HG03354 (cell line): ENCODE data around the gene MED4.

ENCODE experiments used
- ATAC-seq: cut with Tn5 transposase; IDR thresholded peaks from one replicate; pipeline ENCODE4 v1.9.1; 2021; ENCODE audit warnings: mild to moderate bottlenecking; ENCODE audit not compliant: unreplicated experiment, poor library complexity, severe bottlenecking

The MED4 gene, protein sequence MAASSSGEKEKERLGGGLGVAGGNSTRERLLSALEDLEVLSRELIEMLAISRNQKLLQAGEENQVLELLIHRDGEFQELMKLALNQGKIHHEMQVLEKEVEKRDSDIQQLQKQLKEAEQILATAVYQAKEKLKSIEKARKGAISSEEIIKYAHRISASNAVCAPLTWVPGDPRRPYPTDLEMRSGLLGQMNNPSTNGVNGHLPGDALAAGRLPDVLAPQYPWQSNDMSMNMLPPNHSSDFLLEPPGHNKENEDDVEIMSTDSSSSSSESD

DNA sequence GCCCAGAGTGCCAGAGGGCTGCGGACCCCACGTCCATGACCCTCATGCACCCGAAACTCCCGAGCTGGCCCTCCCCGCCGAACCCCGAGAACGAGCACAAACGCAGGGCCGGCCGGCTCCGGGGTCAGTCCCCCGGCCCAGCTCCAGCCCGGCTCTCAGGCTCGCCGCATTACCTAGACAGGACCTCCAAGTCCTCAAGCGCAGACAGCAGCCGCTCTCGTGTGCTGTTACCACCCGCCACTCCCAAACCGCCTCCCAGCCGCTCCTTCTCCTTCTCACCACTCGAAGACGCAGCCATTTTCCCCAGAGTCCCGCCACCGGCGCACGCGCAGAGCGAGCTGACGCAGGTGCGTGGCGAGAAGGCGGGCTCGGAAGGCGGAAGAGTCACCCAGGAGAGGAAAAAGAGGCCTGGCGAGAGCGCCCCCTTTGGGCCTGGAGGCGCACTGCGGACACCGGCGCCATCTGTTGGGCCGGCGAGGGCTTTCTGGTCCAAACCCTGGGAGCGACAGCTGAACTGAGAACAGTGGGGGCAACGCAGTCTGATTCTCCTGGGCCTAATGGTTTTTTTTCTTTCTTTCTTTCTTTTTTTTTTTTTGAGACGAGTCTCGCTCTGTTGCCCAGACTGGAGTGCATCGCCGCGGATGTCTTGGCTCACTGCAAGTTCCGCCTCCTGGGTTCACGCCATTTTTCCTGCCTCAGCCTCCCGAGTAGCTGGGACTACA is at the start of gene MED4:
Gene MED4, minus strand, starts transcription at position 324 of the 722 bp plus-strand sequence. Its CDS starts 26 bp downstream, at position 298.
- ATAC-seq, result peak; percentile 93

DNA sequence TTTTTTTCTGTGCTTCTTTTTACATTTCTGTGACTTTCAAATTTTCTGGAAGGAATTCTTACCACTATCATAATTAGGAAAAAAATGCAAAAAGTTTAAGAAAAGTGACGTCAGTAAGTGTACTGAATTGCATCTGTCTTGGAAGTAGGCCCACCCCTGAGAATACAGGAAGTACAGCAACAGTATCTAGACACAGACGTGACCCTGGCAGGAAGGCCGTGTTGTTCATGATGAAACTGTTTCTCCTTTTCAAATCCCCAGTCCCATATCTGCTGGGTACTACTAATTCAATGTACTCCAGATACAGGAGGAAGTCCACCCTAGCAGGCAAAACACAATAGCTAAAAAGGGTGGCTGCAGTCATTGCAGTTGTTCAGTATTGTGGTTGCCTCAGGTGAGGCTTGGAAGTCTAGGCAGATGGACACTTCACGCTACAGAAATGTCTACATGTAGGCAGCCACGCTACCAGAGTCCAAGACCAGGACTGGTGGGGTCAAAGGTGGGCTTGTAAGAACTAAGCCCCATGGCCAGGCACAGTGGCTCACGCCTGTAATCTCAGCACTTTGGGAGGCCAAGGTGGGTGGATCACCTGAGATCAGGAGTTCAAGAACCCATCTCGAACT is 49.6 kb upstream of the MED4 start:
- no peak for ATAC-seq

DNA sequence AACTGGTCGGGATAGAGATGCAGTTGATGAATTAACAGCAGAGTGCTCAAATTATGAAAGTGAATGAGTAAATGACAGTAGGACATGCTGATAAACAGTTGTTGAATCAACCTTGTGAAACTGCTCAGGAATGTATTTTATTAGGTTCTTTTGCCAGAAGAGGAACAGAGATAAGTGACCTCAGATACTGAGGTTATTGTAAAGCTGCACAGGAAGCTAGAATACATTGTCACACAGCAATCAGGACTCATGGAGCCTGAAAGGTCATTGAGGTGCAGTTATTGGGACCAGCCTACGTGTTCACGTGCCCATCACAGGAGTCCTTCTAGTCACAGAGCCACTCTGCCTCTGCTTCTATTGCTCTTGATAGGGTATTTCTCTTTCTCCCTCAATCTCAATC is 47.5 kb upstream of the MED4 start:
- ATAC-seq, result peak; percentile 85

DNA sequence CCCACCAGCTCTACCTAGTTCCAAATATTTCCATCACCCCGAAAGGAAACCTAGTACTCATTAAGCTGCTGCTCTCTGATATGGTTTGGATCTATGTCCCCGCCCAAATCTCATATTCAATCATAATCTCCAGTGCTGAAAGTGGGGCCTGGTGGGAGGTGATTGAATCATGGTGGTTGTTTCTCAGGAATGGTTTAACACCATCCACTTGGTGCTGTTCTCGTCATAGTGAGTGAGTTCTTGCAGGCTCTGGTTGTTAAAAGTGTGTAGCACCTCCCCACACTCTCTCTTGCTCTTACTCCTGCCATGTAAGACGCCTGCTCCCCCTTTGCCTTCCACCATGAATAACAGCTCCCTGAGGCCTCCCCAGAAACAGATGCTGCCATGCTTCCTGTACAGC is 43.4 kb upstream of the MED4 start:
- ATAC-seq, result no peak

DNA sequence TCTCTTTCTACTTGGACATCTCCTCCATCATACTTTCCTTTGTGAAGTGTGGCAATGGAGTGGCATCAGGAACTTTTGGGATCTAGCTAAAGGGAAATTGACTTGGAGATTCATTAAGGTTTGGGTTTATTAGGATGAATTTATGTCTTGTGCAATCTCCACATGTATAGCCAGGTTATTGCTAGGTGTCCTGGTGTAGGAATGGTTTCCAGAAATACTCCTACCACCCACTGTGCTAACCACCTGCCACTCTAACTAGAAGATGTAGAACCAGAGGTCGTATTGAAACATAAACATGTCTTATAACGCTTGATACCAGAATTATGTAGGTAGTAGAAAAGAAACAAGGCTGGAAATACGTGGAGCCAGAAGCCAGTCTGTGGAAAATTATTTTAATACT is 38.1 kb upstream of the MED4 start:
- ATAC-seq, result no peak

DNA sequence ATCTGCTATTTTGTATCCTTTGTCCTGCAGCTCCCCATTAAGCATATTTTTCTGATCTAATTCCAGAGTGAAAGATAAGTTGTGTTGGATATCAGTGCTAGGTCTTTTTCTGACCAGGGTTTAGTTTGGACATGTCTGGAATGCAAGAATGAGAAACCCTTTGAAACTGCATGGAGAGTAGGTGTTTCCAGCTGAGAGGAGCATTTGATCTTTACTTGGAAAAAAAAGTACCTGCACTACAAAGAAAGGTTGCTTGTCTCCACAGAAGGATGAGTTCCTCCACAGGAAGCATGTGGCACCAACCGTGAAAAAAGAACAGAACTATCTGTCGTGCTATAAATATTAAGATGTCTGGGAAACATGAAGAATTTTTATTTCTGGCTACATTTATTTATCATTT is 36.6 kb upstream of the MED4 start:
- ATAC-seq, result no peak

DNA sequence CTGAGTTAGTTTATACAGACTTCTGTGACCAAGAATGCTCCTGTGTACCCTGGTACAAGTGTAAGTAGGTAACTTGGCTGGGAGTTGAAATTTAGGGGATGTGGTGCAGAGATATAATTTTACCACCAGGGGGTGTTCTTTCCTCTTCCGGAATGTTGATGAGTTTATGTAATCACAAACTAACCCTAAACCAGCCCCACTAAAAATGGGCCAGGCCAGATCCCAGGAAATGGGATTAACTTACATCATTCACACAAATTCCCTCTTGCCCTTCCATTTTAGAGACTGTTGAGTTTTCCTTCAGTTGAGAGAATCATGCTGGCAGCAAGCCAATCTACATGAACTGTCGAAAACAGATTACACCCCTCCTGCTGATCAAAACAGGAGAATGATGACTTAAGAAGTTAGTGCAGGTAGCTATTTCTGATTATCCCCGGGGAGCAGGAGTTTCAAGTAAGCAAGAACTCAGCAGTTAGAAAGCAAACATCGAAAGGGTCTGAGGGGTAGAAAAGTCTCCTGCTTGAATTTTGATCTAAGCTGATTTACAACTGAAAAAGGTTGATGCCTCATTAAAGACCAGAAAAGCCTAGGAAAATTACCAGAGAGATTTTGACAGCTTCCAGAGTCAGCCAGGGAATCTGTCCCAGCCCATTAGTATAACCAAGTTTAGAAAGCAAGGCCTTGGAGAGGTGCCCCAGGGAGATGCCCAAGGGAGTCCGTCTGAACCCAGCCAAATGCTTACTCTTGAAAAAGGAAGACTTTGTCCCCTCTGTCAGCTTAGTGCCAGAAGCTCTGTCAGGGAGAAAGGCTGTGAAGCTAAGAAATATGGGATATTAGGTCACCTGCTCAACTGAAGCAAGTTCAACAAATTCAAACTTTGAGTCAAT is 32.3 kb upstream of the MED4 start:
- ATAC-seq, result peak; percentile 71

DNA sequence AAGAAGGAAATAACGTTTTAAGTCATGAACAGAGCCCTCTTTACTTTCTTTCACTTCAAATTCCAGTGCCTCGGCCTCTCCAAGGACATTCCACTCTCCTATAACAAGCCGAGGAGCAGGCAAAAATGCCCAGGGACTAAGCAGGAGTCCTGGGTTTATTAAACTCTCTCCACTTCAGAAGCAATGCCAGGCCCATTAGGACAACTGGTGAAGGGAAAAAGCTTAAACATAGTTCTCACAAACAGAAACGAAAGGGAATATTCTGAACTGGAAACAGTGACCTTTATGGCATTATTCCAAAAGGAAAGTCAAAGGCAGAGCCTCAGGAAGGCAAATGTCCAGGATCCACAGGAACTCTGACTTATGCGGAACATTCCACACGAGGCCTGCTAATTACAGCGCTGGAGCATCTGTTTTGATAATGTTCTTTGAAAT is 30.9 kb upstream of the MED4 start:
- no peak for ATAC-seq

DNA sequence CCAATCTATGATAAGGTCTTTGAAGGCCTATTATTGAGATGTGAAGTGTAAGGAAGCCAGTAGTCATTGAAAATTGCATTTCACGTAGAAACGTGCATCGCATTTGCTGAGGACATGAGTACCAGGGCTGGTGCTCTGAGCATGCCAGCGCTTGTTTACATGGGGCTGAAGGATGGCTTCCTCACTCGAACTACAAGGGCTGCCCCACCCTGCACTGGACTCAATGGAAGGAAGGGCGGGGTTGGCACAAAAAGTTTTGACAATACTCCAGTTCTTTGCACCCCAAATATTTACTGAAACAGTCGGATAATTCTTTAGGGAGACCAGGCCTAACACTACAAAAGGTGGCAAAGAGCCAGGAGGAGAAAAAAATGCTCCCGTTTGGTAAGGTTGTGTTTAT is 28.9 kb upstream of the MED4 start:
- ATAC-seq, result no peak

DNA sequence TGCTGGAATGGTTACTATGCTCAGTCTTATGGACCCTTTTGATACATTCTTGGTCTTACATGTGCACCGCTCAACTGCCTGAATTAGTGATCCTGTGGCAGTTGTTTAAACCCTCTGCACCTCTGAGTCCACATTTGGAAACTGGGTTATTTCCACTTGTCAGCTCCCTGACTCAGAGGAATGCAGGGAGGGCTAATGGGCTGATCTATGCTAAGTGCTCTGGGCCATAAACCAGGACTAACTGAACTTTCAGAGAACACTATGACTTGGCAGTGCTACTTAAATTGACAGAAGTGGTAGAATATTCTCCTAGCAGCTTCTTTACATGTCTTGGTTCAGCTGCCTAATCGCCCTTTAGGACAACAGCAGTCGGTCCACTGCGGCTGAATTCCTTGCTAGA is 26.8 kb upstream of the MED4 start:
- ATAC-seq, result no peak

DNA sequence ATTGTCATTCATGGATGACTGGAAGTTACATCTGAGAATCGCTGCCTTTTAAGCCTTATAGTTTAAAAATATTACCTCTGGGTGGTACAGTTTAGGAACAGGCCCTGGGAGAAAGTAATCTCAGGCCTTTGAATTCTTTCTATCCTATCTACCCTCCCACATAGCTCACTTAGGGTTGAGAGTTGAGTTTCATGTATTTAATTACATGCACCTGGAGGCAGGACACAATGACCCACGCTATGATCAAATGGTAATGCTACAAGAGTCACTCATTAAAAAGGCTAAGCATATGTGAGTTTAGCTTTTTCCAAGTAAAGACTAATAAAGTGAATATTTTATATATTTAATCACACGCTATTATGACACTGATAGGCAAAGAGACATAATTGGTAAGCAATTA is 25.3 kb upstream of the MED4 start:
- ATAC-seq, result no peak

DNA sequence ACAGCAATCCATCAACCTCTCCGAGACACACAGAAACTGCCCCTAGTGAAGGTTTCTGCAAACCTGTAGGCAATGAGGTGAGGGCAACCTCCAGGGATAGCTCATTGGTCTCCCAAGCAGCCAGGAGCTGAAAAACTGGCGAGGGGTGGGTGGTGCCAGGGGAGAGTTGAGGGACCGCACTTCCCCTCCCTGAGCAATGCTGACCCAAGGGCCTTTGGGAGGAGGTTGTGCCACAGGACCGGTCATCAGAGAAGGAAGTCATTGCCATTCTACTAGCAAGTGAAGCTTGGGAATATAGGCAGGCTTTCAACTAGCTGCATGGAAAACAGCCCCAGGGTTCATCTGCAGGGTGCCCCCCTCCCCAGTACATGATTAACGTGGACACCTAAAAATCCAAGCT is 23.1 kb upstream of the MED4 start:
- ATAC-seq, result no peak

DNA sequence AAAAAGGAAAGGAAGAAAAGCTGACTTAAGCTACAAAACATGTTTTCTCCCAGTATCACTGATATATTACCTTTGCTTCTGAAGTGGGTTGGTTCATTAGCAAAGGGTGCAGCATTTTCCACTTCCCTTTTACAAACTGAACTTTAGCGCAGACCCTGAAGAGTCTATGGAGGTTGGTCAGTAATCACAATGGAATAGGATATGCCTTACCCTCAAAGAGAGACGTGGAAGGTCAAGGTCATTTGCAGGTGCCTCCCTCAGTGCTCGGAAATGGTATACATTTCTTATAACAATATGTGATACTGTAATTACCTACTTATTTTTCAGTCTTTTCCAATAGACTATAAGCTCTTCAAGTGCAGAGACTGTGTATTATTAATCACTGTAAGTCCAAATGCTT is 21.9 kb upstream of the MED4 start:
- no peak for ATAC-seq

DNA sequence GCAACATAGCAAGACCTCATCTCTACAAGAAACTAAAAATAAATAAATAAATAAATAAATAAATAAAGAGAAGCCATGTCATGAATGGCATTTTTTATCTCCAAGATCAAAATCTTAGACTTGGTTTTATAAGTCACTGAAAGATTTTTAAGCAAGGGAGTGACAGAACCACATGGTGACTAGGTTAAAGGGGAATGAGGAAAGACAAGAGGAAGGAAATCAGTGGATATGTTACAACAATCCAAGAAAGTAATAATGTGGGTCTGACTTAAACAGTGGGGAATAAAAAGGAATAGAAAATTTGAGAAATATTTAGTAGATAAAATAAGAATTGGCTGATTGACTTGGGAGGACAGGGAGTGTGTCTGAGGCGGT is 18.8 kb upstream of the MED4 start:
- no peak for ATAC-seq

DNA sequence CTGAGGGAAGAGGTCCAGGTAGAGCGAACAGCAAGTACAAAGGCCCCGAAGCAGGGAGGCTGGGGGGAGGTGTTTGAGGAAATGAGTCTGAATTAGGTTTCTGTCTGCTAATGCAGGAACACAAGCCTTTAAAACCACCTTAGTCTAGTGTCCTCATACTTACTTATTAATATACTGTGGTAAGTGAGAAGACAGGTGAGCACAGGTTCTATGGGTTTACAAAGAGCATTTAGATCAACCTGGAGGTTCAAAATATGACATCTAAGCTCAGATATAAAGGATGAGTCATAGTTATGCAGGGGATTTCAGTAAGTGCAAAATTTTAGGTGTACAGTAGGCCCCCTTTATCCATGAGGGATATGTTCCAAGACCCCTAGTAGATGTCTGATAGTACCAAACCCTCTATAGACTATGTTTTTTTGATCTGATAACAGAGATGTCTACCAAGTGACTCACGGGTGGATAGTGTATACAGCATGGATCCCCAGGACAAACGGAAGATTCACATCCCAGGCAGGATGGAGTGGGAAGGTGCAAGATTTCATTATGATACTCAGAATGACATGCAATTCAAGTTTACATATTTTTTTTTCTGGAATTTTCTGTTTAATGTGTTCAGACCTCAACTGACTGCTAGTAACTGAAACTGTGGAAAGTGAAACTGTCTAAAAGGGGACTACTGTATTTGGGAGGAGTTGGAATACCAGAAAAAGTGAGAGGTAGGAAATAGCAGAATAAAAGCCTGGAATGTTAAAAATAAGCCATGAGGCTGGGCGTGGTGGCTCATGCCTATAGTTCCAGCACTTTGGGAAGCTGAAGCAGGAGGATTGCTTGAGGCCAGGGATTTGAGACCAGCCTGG is 18.2 kb upstream of the MED4 start:
- no peak for ATAC-seq

DNA sequence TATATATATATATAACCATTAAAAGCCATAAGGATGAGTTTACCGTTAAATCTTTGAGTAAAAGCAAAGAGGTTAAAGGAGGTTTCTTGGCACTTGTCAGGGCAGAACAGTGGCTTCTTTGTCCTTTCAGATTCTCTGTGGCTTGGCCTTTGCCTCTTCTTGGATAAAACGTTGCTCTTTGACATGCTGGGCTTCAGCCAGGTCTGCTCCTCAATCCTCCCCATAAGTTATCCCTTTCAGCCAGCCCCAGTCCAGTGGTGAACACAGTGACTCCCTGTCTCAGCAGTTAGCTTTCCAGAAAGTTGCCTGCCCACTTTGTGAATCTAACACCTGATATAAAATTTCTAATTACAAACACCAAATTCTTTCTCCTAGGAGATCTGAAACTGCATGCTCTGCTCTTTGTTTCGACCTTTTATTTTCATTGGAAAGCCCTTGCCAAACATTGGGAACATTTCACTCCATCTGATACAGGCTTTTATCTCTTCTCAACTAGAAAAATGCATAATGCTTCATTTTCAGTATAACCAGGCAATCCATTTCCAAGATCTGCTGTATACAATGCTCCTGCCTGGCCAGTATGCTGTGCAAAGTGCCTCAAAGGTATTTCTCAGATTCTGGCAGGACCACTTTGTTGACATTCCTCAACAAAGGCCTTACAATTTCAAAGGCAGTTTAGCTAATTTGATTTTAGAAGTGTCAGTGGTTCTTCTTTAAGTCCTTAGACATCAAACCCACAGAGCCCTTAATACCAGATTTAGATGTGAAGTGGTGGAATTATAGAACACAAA is 16.2 kb upstream of the MED4 start:
- ATAC-seq, result no peak

DNA sequence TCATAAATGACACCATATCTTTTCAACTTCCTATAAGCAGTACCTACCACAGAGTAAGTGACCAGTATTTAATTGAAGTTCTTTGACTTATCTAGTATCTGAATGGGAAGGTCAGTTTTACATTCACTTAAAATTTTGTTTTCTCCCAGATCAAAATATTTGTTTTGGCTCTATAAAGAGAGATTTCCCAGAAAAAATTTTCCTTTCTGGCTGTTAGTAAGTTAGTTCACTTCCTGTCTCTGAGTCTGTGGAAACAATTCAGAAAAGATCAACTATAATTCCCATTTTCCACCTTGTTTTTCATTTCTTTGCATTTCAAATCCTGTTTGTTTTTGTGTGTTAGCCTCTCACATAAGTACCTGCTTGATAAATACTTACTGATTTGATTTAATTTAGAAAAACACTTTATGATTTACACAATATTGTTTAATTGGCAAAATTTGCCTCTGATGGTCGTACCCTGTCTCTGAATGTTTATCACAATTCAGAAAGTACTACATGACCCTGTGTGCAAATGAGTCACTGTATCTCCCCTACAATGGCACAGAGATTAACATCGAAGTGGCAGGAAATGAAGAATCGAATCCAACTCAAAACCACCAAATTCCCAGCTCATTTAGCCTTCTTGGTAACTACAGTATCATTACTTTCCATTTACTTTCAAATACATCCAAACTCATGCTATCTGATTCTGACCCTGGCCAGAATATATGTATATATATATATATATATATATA is 15.4 kb upstream of the MED4 start:
- ATAC-seq, result no peak

DNA sequence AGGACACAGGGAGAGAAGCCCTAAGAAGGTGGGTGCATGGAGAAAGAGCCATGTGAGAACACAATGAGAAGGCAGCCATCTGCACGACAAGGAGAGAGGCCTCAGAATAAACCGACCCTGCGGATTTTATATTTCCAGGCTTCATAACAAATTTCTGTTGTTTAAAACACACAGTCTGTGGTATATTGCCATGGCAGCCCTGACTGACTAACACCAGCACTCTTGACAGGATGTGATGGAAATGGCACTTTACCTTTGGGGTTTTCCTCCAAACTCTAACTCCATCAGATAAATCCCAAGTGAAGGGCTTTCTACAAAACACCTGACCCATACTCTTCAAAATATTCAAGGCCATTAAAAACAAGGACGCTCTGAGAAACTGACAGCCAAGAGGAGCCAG is 13.2 kb upstream of the MED4 start:
- ATAC-seq, result no peak
